T-cell (primary cell): Measurements from ENCODE around the gene RNASEH1. TPM values are rescaled to one million over a fixed set of nuclear protein-coding genes. Genes with fewer than 3 reads are reported as not detected.

Experiments used
- ATAC-seq, 4 experiments: fragments of 200-7000 bp in 3 of 4; fragments of 150-1000 bp in 1 of 4; cut with Tn5 transposase; replicated peaks in 1 of 4; 1 replicate in 3 of 4; 2 replicates in 1 of 4; pipeline ENCODE4 v1.10.0; 2021; ENCODE audit warnings: moderate library complexity in 3 of 4, mild to moderate bottlenecking in 2 of 4, moderate number of reproducible peaks in 1 of 4
- CTCF ChIA-PET, 2 donors: fragments of 300-600 bp; sonication (Branson Sonifier 250); formaldehyde crosslinking; loops; one replicate each; lab custom pipeline; 2022; ENCODE audit warnings: antibody characterized with exemption in 2 of 2; lab: Charles Lee
- POLR2A ChIA-PET, 2 donors: fragments of 300-600 bp; sonication (Branson Sonifier 250); formaldehyde crosslinking; loops; one replicate each; lab custom pipeline; 2022; ENCODE audit warnings: antibody characterized with exemption in 2 of 2; lab: Charles Lee
- DNase-seq, 35 experiments: peaks; one replicate each; pipeline versions ENCODE4 v3.0.0 to v3.0.0-alpha.2; 2013 to 2023
- H3K27ac ChIP-seq: one replicate; pipeline ENCODE4 v1.5.1; 2013; ENCODE audit warnings: low read length
- H3K27me3 ChIP-seq, 2 experiments: replicated peaks in 1 of 2; 1 replicate in 1 of 2; 2 replicates in 1 of 2; pipeline versions ENCODE4 v1.6.1 to v1.7.0; 2013; ENCODE audit warnings: low read length in 1 of 2, mixed read lengths in 1 of 2; ENCODE audit not compliant: control insufficient read depth in 2 of 2, insufficient read depth in 2 of 2; ENCODE audit errors: extremely low read depth in 1 of 2
- H3K36me3 ChIP-seq, 2 donors: 1 replicate in 1 of 2; 2 replicates in 1 of 2; pipeline versions ENCODE4 v1.6.1 to v1.7.0; 2013; ENCODE audit warnings: low read length in 1 of 2; ENCODE audit not compliant: control insufficient read depth in 2 of 2, insufficient read depth in 1 of 2; ENCODE audit errors: extremely low read depth in 1 of 2
- H3K4me1 ChIP-seq, 2 experiments: 1 replicate in 1 of 2; 2 replicates in 1 of 2; pipeline versions ENCODE4 v1.6.1 to v1.7.0; 2013; ENCODE audit warnings: low read length in 2 of 2, mixed read lengths in 1 of 2; ENCODE audit not compliant: insufficient read depth in 2 of 2, control insufficient read depth in 1 of 2; ENCODE audit errors: extremely low read depth in 1 of 2
- H3K4me3 ChIP-seq, 2 donors: 1 replicate in 1 of 2; 2 replicates in 1 of 2; pipeline versions ENCODE4 v1.5.1 to v1.7.0; 2013; ENCODE audit warnings: mild to moderate bottlenecking in 2 of 2, low read length in 1 of 2, moderate library complexity in 1 of 2; ENCODE audit not compliant: control insufficient read depth in 1 of 2; ENCODE audit errors: extremely low read depth in 1 of 2
- H3K9me3 ChIP-seq: 2 replicates; pipeline ENCODE4 v1.7.0; 2013
- H3K27ac Mint-ChIP-seq, 2 donors: one replicate each; pipeline ENCODE4 v1.8.0; 2020 to 2021; ENCODE audit warnings: mild to moderate bottlenecking in 2 of 2, mixed read lengths in 2 of 2
- H3K27me3 Mint-ChIP-seq, 2 donors: one replicate each; pipeline ENCODE4 v1.8.0; 2021 to 2022; ENCODE audit warnings: mixed read lengths in 2 of 2
- H3K36me3 Mint-ChIP-seq: one replicate; pipeline ENCODE4 v1.8.0; 2021; ENCODE audit warnings: mixed read lengths
- H3K4me1 Mint-ChIP-seq, 3 donors: one replicate each; pipeline ENCODE4 v1.8.0; 2020 to 2022; ENCODE audit warnings: mixed read lengths in 3 of 3, mild to moderate bottlenecking in 1 of 3
- H3K4me3 Mint-ChIP-seq, 3 donors: one replicate each; pipeline ENCODE4 v1.8.0; 2020 to 2022; ENCODE audit warnings: mild to moderate bottlenecking in 3 of 3, mixed read lengths in 3 of 3, moderate library complexity in 3 of 3
- H3K9me3 Mint-ChIP-seq, 3 donors: one replicate each; pipeline ENCODE4 v1.8.0; 2020 to 2022; ENCODE audit warnings: mixed read lengths in 3 of 3
- WGBS: methylation state at CpG from one replicate; pipeline ENCODE4 v1.1.5; 2013; ENCODE audit warnings: missing lambda C conversion rate; ENCODE audit not compliant: insufficient coverage; 5-methylcytosine and 5-hydroxymethylcytosine counted together
- total RNA-seq, 35 experiments: library from RNA in 6 of 35; stranded (reverse) in 6 of 35; fragments of 120-200 nt in 1 of 35; gene quantifications; one replicate each; pipeline versions ENCODE4 v1.2.1 to v1.2.4 and lab custom pipeline; 2013 to 2026

The RNASEH1 gene
- total RNA-seq, 5 donors from 2014 or later (not counting 1 experiment from before 2014, with no cell fraction given), result 24.1 to 28.4 (median 25.2) TPM

DNA sequence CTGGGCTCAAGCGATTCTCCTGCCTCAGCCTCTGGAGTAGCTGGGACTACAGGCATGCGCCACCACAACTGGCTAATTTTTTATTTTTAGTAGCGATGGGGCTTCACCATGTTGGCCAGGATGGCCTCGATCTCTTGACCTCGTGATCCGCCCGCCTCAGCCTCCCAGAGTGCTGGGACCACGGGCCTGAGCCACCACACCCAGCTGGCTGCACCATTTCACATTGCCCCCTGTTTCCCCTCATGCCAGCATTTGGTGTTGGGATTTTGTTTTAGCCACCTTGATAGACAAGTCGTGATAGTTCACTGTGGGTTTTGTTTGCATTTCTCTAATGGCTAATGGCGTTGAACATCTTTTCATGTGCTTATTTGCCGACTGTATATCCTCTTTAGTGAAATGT is 31.0 kb upstream of the RNASEH1 start:
- Mint-ChIP-seq H3K4me3 (no peak overlapping the region), H3K36me3 (peaks cover 40% of the 10 kb centered on the region), H3K4me1 (no peaks in the 10 kb centered on the region), H3K27ac (no peak overlapping the region), H3K27me3 (no peaks in the 10 kb centered on the region), H3K9me3 (no peaks in the 10 kb centered on the region)
- Histone ChIP-seq H3K27ac (no peak overlapping the region), H3K4me1 (no peaks in the 10 kb centered on the region), H3K36me3 (peaks cover 7 to 9% of the 10 kb centered on the region in 2 donors), H3K27me3 (no peaks in the 10 kb centered on the region), H3K9me3 (no peaks in the 10 kb centered on the region), H3K4me3 (no peak overlapping the region)
- ATAC-seq, result no peak
- no peak for DNase-seq
- POLR2A ChIA-PET, result no interaction called here
- WGBS, result 94% methylated on average over 7 of the region's 11 CpGs
- CTCF ChIA-PET, result no interaction called here

DNA sequence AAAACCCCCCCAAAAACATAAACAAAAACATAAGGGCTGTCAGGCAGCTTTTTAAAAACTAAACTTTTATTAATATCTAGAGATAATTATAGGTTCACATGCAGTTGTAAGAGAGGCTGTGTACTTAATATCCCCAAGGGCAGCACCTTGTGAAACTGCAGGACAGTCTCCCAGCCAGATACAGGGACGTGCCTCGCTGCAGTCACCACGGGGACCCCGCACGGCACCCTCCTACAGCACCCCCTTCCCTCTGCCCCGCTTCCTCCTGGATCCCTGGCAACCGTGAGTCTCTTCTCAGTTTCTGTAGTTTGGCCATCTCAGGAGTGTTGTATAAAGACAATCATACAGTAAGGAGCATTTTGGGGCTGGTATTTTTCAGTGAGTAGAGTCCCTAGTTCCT is 30.0 kb upstream of the RNASEH1 start:
- 77% methylated on average over 3 of the region's 7 CpGs for WGBS
- Mint-ChIP-seq H3K4me1 (no peaks in the 10 kb centered on the region), H3K4me3 (no peak overlapping the region), H3K36me3 (peaks cover 43% of the 10 kb centered on the region), H3K9me3 (no peaks in the 10 kb centered on the region), H3K27me3 (no peaks in the 10 kb centered on the region), H3K27ac (no peak overlapping the region)
- ChIA-PET CTCF (interaction anchor here in 1 of 2 donors (0.7 kb wide), 1 partner anchor 163 kb away, joined by 4 read pairs; no protein-coding TSS in a partner anchor), POLR2A (interaction anchor here (0.6 kb wide), 2 partner anchors 9 to 50 kb away, joined by 3 read pairs; no protein-coding TSS in a partner anchor)
- no peak overlapping the region for H3K27ac ChIP-seq
- H3K27me3 ChIP-seq, result no peaks in the 10 kb centered on the region
- peaks cover 9 to 12% of the 10 kb centered on the region in 2 donors for H3K36me3 ChIP-seq
- no peak overlapping the region for H3K4me3 ChIP-seq
- no peaks in the 10 kb centered on the region for H3K4me1 ChIP-seq
- DNase-seq (no peak), ATAC-seq (peak in 1 of 4 experiments; percentile 19)
- no peaks in the 10 kb centered on the region for H3K9me3 ChIP-seq

DNA sequence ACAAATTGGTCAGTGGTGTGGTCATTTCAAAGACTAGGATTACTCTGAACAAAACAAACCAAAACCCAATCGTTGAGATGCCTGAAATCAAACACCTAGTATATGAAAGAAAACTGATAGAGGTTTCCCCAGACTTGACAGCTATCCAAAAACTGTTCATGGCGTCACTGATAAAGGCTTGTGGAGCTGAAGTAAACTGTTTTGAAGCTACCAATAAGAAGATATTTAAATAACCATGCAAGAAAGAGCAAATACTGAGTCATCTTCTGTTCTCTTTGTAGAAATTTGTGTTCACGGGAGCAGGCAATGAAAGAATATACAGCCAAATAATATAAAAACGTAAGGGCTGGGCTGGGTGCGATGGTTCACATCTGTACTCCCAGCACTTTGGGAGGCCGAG is 29.3 kb upstream of the RNASEH1 start:
- peaks cover 9 to 18% of the 10 kb centered on the region in 2 donors for H3K36me3 ChIP-seq
- ChIA-PET CTCF (interaction anchor here in 1 of 2 donors (0.7 kb wide), 1 partner anchor 162 kb away, joined by 4 read pairs; no protein-coding TSS in a partner anchor), POLR2A (no interaction called here)
- Mint-ChIP-seq H3K27ac (no peak overlapping the region), H3K4me3 (no peak overlapping the region), H3K27me3 (no peaks in the 10 kb centered on the region), H3K9me3 (no peaks in the 10 kb centered on the region), H3K4me1 (no peaks in the 10 kb centered on the region), H3K36me3 (peaks cover 43% of the 10 kb centered on the region)
- H3K4me3 ChIP-seq, result no peak overlapping the region
- H3K27ac ChIP-seq, result no peak overlapping the region
- no peaks in the 10 kb centered on the region for H3K27me3 ChIP-seq
- H3K9me3 ChIP-seq, result no peaks in the 10 kb centered on the region
- H3K4me1 ChIP-seq, result no peaks in the 10 kb centered on the region
- DNase-seq (no peak), ATAC-seq (no peak)
- WGBS, result 92% methylated on average over 2 of the region's 6 CpGs

DNA sequence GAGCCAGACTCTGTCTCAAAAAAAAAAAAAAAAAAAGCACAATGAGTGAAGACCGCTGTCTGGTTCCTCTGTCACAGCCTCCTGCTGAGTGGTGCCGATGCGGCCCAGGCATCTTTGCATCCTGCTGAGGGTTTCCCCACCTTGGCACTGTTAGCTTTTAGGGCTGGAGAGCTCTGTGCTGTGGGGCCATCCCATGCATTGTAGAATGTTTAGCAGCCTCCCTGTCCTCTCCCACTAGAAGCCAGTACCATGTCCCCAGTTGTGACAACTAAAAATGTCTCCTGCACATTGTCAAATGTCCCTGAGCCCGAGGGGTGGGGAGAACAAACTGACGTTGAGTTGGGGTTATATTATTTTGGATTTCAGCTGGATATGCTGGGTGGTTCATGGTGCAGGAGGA is 28.9 kb upstream of the RNASEH1 start:
- Histone ChIP-seq H3K27me3 (no peaks in the 10 kb centered on the region), H3K36me3 (peaks cover 9 to 22% of the 10 kb centered on the region in 2 donors), H3K27ac (no peak overlapping the region), H3K4me1 (no peaks in the 10 kb centered on the region), H3K4me3 (no peak overlapping the region), H3K9me3 (no peaks in the 10 kb centered on the region)
- Mint-ChIP-seq H3K27ac (no peak overlapping the region), H3K27me3 (no peaks in the 10 kb centered on the region), H3K4me3 (no peak overlapping the region), H3K9me3 (no peaks in the 10 kb centered on the region), H3K4me1 (no peaks in the 10 kb centered on the region), H3K36me3 (peaks cover 43% of the 10 kb centered on the region)
- 80% methylated on average over 2 of the region's 5 CpGs for WGBS
- DNase-seq, result no peak
- peak in 1 of 4 experiments; percentile 9 for ATAC-seq
- CTCF ChIA-PET, result no interaction called here
- POLR2A ChIA-PET, result interaction anchor here in 1 of 2 donors (0.6 kb wide), 1 partner anchor 1929 kb away, joined by 3 read pairs; no protein-coding TSS in a partner anchor

DNA sequence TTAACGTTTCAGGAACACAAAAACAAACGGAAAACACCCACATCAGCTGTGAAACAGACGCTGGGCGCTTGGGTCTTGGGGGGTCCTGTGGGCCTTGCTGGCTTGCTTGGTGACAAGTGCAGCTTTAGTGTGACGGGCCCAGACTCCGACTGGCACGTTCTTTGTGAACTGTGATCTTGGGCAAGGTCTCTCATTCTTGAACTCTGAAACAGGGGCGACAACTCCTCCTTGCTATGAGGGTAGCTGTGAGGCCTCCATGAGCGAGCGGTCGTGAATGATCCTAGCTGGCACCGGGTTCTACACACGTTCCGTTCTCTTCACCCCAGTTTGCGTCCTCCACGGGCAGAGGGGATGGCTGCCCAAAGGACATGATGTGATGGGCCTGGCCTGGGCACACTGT is 28.1 kb upstream of the RNASEH1 start:
- no peaks in the 10 kb centered on the region for H3K9me3 Mint-ChIP-seq
- no peak overlapping the region for H3K27ac Mint-ChIP-seq
- no peaks in the 10 kb centered on the region for H3K27me3 ChIP-seq
- no peaks in the 10 kb centered on the region for H3K9me3 ChIP-seq
- peaks cover 13 to 30% of the 10 kb centered on the region in 2 donors for H3K36me3 ChIP-seq
- no peak for DNase-seq
- over 99% methylated on average over 13 of the region's 16 CpGs for WGBS
- no peak overlapping the region for H3K4me3 Mint-ChIP-seq
- ChIA-PET CTCF (no interaction called here), POLR2A (interaction anchor here in 1 of 2 donors (0.6 kb wide), 1 partner anchor 1930 kb away, joined by 3 read pairs; no protein-coding TSS in a partner anchor)
- H3K4me1 ChIP-seq, result no peaks in the 10 kb centered on the region
- ATAC-seq, result no peak
- H3K27me3 Mint-ChIP-seq, result no peaks in the 10 kb centered on the region
- peaks cover 51% of the 10 kb centered on the region for H3K36me3 Mint-ChIP-seq
- H3K27ac ChIP-seq, result no peak overlapping the region
- H3K4me3 ChIP-seq, result no peak overlapping the region
- H3K4me1 Mint-ChIP-seq, result peaks cover 0 to 2% (median 0%) of the 10 kb centered on the region in 3 donors

DNA sequence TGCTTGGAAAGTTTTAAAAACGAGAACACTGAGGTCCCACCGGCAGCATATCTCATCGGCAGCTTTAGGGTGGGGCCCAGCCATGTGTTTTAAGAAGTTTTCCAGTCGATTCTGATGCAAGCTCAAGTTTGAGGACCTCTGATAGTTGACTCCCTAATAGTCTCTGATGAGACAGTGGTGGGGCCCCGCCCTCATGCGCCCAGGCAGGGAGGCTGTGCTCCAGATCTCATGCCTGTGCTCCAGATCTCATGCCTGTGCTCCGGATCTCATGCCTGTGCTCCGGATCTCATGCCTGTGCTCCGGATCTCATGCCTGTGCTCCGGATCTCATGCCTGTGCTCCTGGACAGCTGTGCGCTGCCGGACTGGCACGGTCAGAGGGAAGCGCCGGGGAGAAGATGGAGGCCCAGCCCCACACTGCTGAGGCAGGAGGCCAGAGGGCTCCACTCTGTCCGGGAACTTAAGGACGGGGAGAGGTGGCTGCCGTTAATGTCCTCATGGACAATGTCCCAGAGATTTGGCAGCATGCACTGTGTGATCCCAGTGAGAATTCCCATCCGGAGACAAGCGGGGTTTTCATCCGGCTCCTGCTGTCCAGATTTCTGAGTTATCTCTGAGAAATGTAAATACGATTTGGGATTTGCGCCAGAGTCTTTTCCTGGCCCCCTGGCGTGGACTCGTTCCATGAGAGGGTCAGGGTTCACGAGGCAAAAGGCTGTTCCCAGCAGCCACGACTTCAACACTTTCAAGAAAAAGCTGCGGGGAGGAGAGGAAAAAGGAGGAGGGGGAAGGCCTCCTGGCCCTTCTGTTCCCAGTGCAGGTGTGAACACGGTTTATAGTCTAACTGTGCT is 27.4 kb upstream of the RNASEH1 start:
- H3K4me1 Mint-ChIP-seq, result peaks cover 0 to 5% (median 3%) of the 10 kb centered on the region in 3 donors
- no peak overlapping the region for H3K4me3 Mint-ChIP-seq
- no peak for DNase-seq
- H3K36me3 ChIP-seq, result peaks cover 13 to 37% of the 10 kb centered on the region in 2 donors
- no peak overlapping the region for H3K27ac ChIP-seq
- no peaks in the 10 kb centered on the region for H3K27me3 Mint-ChIP-seq
- ATAC-seq, result no peak
- ChIA-PET CTCF (no interaction called here), POLR2A (interaction anchor here in 1 of 2 donors (0.7 kb wide), 1 partner anchor 1561 kb away, joined by 3 read pairs; no protein-coding TSS in a partner anchor)
- no peaks in the 10 kb centered on the region for H3K4me1 ChIP-seq
- no peaks in the 10 kb centered on the region for H3K9me3 Mint-ChIP-seq
- no peak overlapping the region for H3K27ac Mint-ChIP-seq
- no peak overlapping the region for H3K4me3 ChIP-seq
- H3K27me3 ChIP-seq, result no peaks in the 10 kb centered on the region
- H3K9me3 ChIP-seq, result no peaks in the 10 kb centered on the region
- peaks cover 58% of the 10 kb centered on the region for H3K36me3 Mint-ChIP-seq
- 95% methylated on average over 28 of the region's 29 CpGs for WGBS
